Measurements from ENCODE around the gene POLE.
"Not testable (repeated sequence)": the region's sequence is repeated elsewhere in the genome, so short reads cannot be mapped to it uniquely, and the experiment has no call there.

POLE gene

GRCh38 chr12:132710043-132710404 is 22.9 kb upstream of the POLE start:
- peak overlapping the region; percentile 84 for H3K27ac Mint-ChIP-seq
- DNase-seq: peak; percentile 53
- peaks cover 59% of the 10 kb centered on the region for H3K36me3 Mint-ChIP-seq (ENCODE audit: low read depth)
- H3K27me3 Mint-ChIP-seq: no peaks in the 10 kb centered on the region
- H3K4me1 Mint-ChIP-seq (ENCODE audit: low read depth): peaks cover 30% of the 10 kb centered on the region
- H3K9me3 Mint-ChIP-seq: peaks cover 14% of the 10 kb centered on the region
- peak overlapping the region; percentile 84 for H3K4me3 Mint-ChIP-seq

- no peak overlapping the region for H3K4me3 Mint-ChIP-seq
- no peak for DNase-seq
- peaks cover 14% of the 10 kb centered on the region for H3K9me3 Mint-ChIP-seq
- H3K27ac Mint-ChIP-seq: no peak overlapping the region
- H3K27me3 Mint-ChIP-seq: no peaks in the 10 kb centered on the region
- H3K36me3 Mint-ChIP-seq (ENCODE audit: low read depth): peaks cover 56% of the 10 kb centered on the region
- peaks cover 18% of the 10 kb centered on the region for H3K4me1 Mint-ChIP-seq (ENCODE audit: low read depth)
These were observed 21.0 kb upstream of the POLE start for GRCh38 chr12:132708150-132708549.

- Mint-ChIP-seq H3K4me1 (ENCODE audit: low read depth) (peaks cover 10% of the 10 kb centered on the region), H3K27me3 (no peaks in the 10 kb centered on the region), H3K9me3 (peaks cover 14% of the 10 kb centered on the region), H3K4me3 (no peak overlapping the region), H3K27ac (no peak overlapping the region), H3K36me3 (ENCODE audit: low read depth) (peaks cover 55% of the 10 kb centered on the region)
- no peak for DNase-seq
These were observed 20.1 kb upstream of the POLE start for GRCh38 chr12:132707241-132707640.

GRCh38 chr12:132703641-132704040 is 16.5 kb upstream of the POLE start:
- H3K36me3 Mint-ChIP-seq (ENCODE audit: low read depth): peaks cover 69% of the 10 kb centered on the region
- peaks cover 2% of the 10 kb centered on the region for H3K4me1 Mint-ChIP-seq (ENCODE audit: low read depth)
- H3K4me3 Mint-ChIP-seq: no peak overlapping the region
- H3K27ac Mint-ChIP-seq: no peak overlapping the region
- no peaks in the 10 kb centered on the region for H3K27me3 Mint-ChIP-seq
- peaks cover 14% of the 10 kb centered on the region for H3K9me3 Mint-ChIP-seq
- no peak for DNase-seq

GRCh38 chr12:132702640-132703039 is 15.5 kb upstream of the POLE start:
- H3K4me3 Mint-ChIP-seq: no peak overlapping the region
- H3K4me1 Mint-ChIP-seq (ENCODE audit: low read depth): peaks cover 2% of the 10 kb centered on the region
- H3K27ac Mint-ChIP-seq: no peak overlapping the region
- peaks cover 73% of the 10 kb centered on the region for H3K36me3 Mint-ChIP-seq (ENCODE audit: low read depth)
- DNase-seq: no peak
- H3K27me3 Mint-ChIP-seq: no peaks in the 10 kb centered on the region
- H3K9me3 Mint-ChIP-seq: peaks cover 7% of the 10 kb centered on the region

GRCh38 chr12:132700212-132700822 is 13.2 kb upstream of the POLE start:
- no peak overlapping the region for H3K27ac Mint-ChIP-seq
- H3K27me3 Mint-ChIP-seq: no peaks in the 10 kb centered on the region
- no peak for DNase-seq
- H3K4me3 Mint-ChIP-seq: no peak overlapping the region
- H3K4me1 Mint-ChIP-seq (ENCODE audit: low read depth): peaks cover 2% of the 10 kb centered on the region
- peaks cover 83% of the 10 kb centered on the region for H3K36me3 Mint-ChIP-seq (ENCODE audit: low read depth)
- H3K9me3 Mint-ChIP-seq: no peaks in the 10 kb centered on the region

- Mint-ChIP-seq H3K4me3 (no peak overlapping the region), H3K27me3 (no peaks in the 10 kb centered on the region), H3K36me3 (ENCODE audit: low read depth) (peaks cover 70% of the 10 kb centered on the region), H3K4me1 (ENCODE audit: low read depth) (peaks cover 2% of the 10 kb centered on the region), H3K27ac (no peak overlapping the region), H3K9me3 (no peaks in the 10 kb centered on the region)
- no peak for DNase-seq
These were observed 11.2 kb upstream of the POLE start for GRCh38 chr12:132698341-132698740.

- no peak overlapping the region for H3K4me3 Mint-ChIP-seq
- no peak for DNase-seq
- H3K27me3 Mint-ChIP-seq: no peaks in the 10 kb centered on the region
- peaks cover 2% of the 10 kb centered on the region for H3K4me1 Mint-ChIP-seq (ENCODE audit: low read depth)
- no peak overlapping the region for H3K27ac Mint-ChIP-seq
- peaks cover 59% of the 10 kb centered on the region for H3K36me3 Mint-ChIP-seq (ENCODE audit: low read depth)
- H3K9me3 Mint-ChIP-seq: no peaks in the 10 kb centered on the region
These were observed 8.3 kb upstream of the POLE start for GRCh38 chr12:132695431-132695830.

GRCh38 chr12:132694888-132695287 is 7.7 kb upstream of the POLE start:
- not testable (repeated sequence) for H3K4me3 Mint-ChIP-seq; H3K27me3 Mint-ChIP-seq; H3K9me3 Mint-ChIP-seq; H3K4me1 Mint-ChIP-seq (ENCODE audit: low read depth); H3K27ac Mint-ChIP-seq; DNase-seq
- peaks cover 56% of the 10 kb centered on the region for H3K36me3 Mint-ChIP-seq (ENCODE audit: low read depth)

- not testable (repeated sequence) for H3K27me3 Mint-ChIP-seq; H3K4me3 Mint-ChIP-seq; H3K4me1 Mint-ChIP-seq (ENCODE audit: low read depth); DNase-seq; H3K9me3 Mint-ChIP-seq; H3K27ac Mint-ChIP-seq
- peaks cover 34% of the 10 kb centered on the region for H3K36me3 Mint-ChIP-seq (ENCODE audit: low read depth)
These were observed 4.9 kb upstream of the POLE start for GRCh38 chr12:132692030-132692429.

GRCh38 chr12:132690112-132690511 is 3.0 kb upstream of the POLE start:
- peaks cover 27% of the 10 kb centered on the region for H3K36me3 Mint-ChIP-seq (ENCODE audit: low read depth)
- no peak for DNase-seq
- peak overlapping the region; percentile 8 for H3K4me3 Mint-ChIP-seq
- H3K9me3 Mint-ChIP-seq: no peaks in the 10 kb centered on the region
- peaks cover 18% of the 10 kb centered on the region for H3K4me1 Mint-ChIP-seq (ENCODE audit: low read depth)
- no peak overlapping the region for H3K27ac Mint-ChIP-seq
- H3K27me3 Mint-ChIP-seq: no peaks in the 10 kb centered on the region

GRCh38 chr12:132689227-132689626 is 2.1 kb upstream of the POLE start:
- DNase-seq: no peak
- Mint-ChIP-seq H3K9me3 (no peaks in the 10 kb centered on the region), H3K4me1 (ENCODE audit: low read depth) (peaks cover 20% of the 10 kb centered on the region), H3K4me3 (peak overlapping the region; percentile 72), H3K27ac (peak overlapping the region; percentile 1), H3K27me3 (no peaks in the 10 kb centered on the region), H3K36me3 (ENCODE audit: low read depth) (peaks cover 28% of the 10 kb centered on the region)

- Mint-ChIP-seq H3K36me3 (ENCODE audit: low read depth) (peaks cover 29% of the 10 kb centered on the region), H3K9me3 (no peaks in the 10 kb centered on the region), H3K4me3 (peak overlapping the region; percentile 79), H3K4me1 (ENCODE audit: low read depth) (peaks cover 28% of the 10 kb centered on the region), H3K27ac (peak overlapping the region; percentile 89), H3K27me3 (no peaks in the 10 kb centered on the region)
- no peak for DNase-seq
These were observed 324 bp downstream of the POLE start for GRCh38 chr12:132686825-132687210.

- H3K9me3 Mint-ChIP-seq: no peaks in the 10 kb centered on the region
These were observed 1.7 kb downstream of the POLE start for GRCh38 chr12:132685400-132685799.

GRCh38 chr12:132677492-132677891 is 9.7 kb downstream of the POLE start:
- Mint-ChIP-seq H3K4me1 (ENCODE audit: low read depth) (no peaks in the 10 kb centered on the region), H3K27ac (no peak overlapping the region), H3K9me3 (no peaks in the 10 kb centered on the region), H3K27me3 (no peaks in the 10 kb centered on the region), H3K4me3 (no peak overlapping the region), H3K36me3 (ENCODE audit: low read depth) (peaks cover 87% of the 10 kb centered on the region)
- DNase-seq: no peak

More at GRCh38 chr12:132685400-132685799, 1.7 kb downstream of the POLE start:
- peak overlapping the region; percentile 79 for H3K4me3 Mint-ChIP-seq
- peak overlapping the region; percentile 69 for H3K27ac Mint-ChIP-seq
- peaks cover 28% of the 10 kb centered on the region for H3K4me1 Mint-ChIP-seq (ENCODE audit: low read depth)
- DNase-seq: no peak
- H3K36me3 Mint-ChIP-seq (ENCODE audit: low read depth): peaks cover 29% of the 10 kb centered on the region
- H3K27me3 Mint-ChIP-seq: no peaks in the 10 kb centered on the region

All from activated T-cell treated with anti-CD3 and anti-CD28 coated beads, Interleukin-2, amount 50 U/mL, for 24 hours (primary cell).